K562 (cell line): ENCODE data around the gene TP73. TPM values are rescaled to one million over a fixed set of nuclear protein-coding genes. Genes with fewer than 3 reads are reported as not detected.
A peak's percentile ranks its signal among the peaks of the same experiment; 100 is the strongest.

Experiments
- ATAC-seq: fragments of 200-7000 bp; cut with Tn5 transposase; 3 replicates; pipeline ENCODE4 v1.9.1; 2020; ENCODE audit warnings: moderate library complexity
- BruUV-seq: library from RNA; stranded (reverse); fragments of 400-500 nt; replicated peaks from 2 replicates; lab custom pipeline; 2021; lab: Mats Ljungman, UMichigan
- CTCF ChIA-PET: fragments of 300-600 bp; formaldehyde crosslinking; extraction: SDS; loops from one replicate; lab custom pipeline; 2021; ENCODE audit warnings: low intra/inter-chr PET ratio; lab: Yijun Ruan, JAX
- POLR2A ChIA-PET: fragments of 300-600, 350-650 bp; sonication (Branson Sonifier 250); formaldehyde crosslinking; extraction: SDS; loops from one replicate; lab custom pipeline; 2021; ENCODE audit warnings: antibody characterized with exemption, inconsistent platforms; lab: Yijun Ruan, JAX
- DNase-seq, 4 experiments: peaks; one replicate each; pipeline versions ENCODE4 v3.0.0 to v3.0.0-alpha.2; 2011 to 2018; ENCODE audit warnings: low spot score in 3 of 4, mixed read lengths in 3 of 4; ENCODE audit errors: extremely low read depth in 1 of 4
- FAIRE-seq: peaks from 2 replicates; lab custom pipeline; 2011; peaks lifted over from hg19 to GRCh38; lab: Jason Lieb, UNC
- H2AFZ ChIP-seq: 2 replicates; pipeline ENCODE4 v1.6.0; 2011; ENCODE audit warnings: low read depth, low read length, control low read depth, inconsistent platforms
- H3K27ac ChIP-seq: fragments of 200-600 bp; 3 replicates; pipeline ENCODE4 v1.8.0; 2011; ENCODE audit warnings: low read depth, mild to moderate bottlenecking, control low read depth, inconsistent platforms, low read length, moderate library complexity, mixed read lengths; ENCODE audit errors: extremely low read depth
- H3K27me3 ChIP-seq, 2 experiments: fragments of 300-600 bp in 1 of 2; 2 replicates in 1 of 2; 3 replicates in 1 of 2; pipeline versions ENCODE4 v1.6.0 to v1.8.0; 2011; ENCODE audit warnings: inconsistent platforms in 2 of 2, low read length in 2 of 2, mild to moderate bottlenecking in 1 of 2, mixed read lengths in 1 of 2, moderate library complexity in 1 of 2; ENCODE audit not compliant: control insufficient read depth in 2 of 2, insufficient read depth in 2 of 2
- H3K36me3 ChIP-seq: fragments of 300-600 bp; 3 replicates; pipeline ENCODE4 v1.8.0; 2011; ENCODE audit warnings: mild to moderate bottlenecking, low read length, inconsistent platforms; ENCODE audit not compliant: control insufficient read depth, insufficient read depth
- H3K4me1 ChIP-seq, 2 experiments: fragments of 200-600 bp in 1 of 2; replicated peaks in 1 of 2; 2 replicates in 1 of 2; 3 replicates in 1 of 2; pipeline versions ENCODE4 v1.5.1 to v1.8.0; 2011; ENCODE audit warnings: inconsistent platforms in 2 of 2, low read length in 2 of 2, mild to moderate bottlenecking in 1 of 2, mixed read lengths in 1 of 2, moderate library complexity in 1 of 2; ENCODE audit not compliant: control insufficient read depth in 2 of 2, insufficient read depth in 2 of 2
- H3K4me2 ChIP-seq: 2 replicates; pipeline ENCODE4 v1.6.1; 2011; ENCODE audit warnings: low read length, control low read depth, inconsistent platforms, mixed read lengths; ENCODE audit not compliant: insufficient read depth
- H3K4me3 ChIP-seq: fragments of 200-600 bp; sonication (generic), shearing (Covaris generic); 2 replicates; pipeline ENCODE4 v1.5.1; 2016; ENCODE audit warnings: control low read depth, inconsistent platforms
- H3K79me2 ChIP-seq: fragments of 200-600 bp; 3 replicates; pipeline ENCODE4 v1.8.0; 2011; ENCODE audit warnings: low read length, inconsistent platforms; ENCODE audit not compliant: control insufficient read depth, insufficient read depth
- H3K9ac ChIP-seq, 2 experiments: 2 replicates each; pipeline versions ENCODE4 v1.6.0 to v1.6.1; 2011; ENCODE audit warnings: low read depth in 2 of 2, low read length in 2 of 2, control low read depth in 1 of 2, inconsistent platforms in 1 of 2, mild to moderate bottlenecking in 1 of 2, mixed read lengths in 1 of 2; ENCODE audit not compliant: insufficient read depth in 1 of 2
- H3K9me1 ChIP-seq: one replicate; pipeline ENCODE4 v1.6.0; 2011; ENCODE audit warnings: inconsistent platforms, mild to moderate bottlenecking, low read length, moderate library complexity; ENCODE audit not compliant: control insufficient read depth, insufficient read depth
- H3K9me3 ChIP-seq: replicated peaks from 2 replicates; pipeline ENCODE4 v1.5.1; 2011; ENCODE audit warnings: low read depth, low read length, inconsistent platforms; ENCODE audit not compliant: control insufficient read depth, insufficient read depth
- H4K20me1 ChIP-seq: replicated peaks from 2 replicates; pipeline ENCODE4 v1.6.1; 2011; ENCODE audit warnings: low read length, inconsistent platforms, mixed read lengths; ENCODE audit not compliant: control insufficient read depth, insufficient read depth
- ARID3B ChIP-seq: fragments of 250-450 bp; sonication (Bioruptor Pico); IDR thresholded peaks from 2 replicates; pipeline ENCODE4 v1.4.0; 2020; ENCODE audit warnings: borderline replicate concordance
- NFIX ChIP-seq: fragments of 250-450 bp; sonication (Bioruptor Pico); IDR thresholded peaks from 2 replicates; pipeline ENCODE4 v1.4.0; 2020; ENCODE audit warnings: low read depth, mild to moderate bottlenecking, moderate library complexity
- NR2C2 ChIP-seq, 2 experiments: fragments of 200-800 bp in 1 of 2; sonication (Bioruptor generic) in 1 of 2; sonication (generic) in 1 of 2; formaldehyde crosslinking in 1 of 2; IDR thresholded peaks; 2 replicates each; pipeline versions ENCODE4 v1.6.1 to v1.8.0; 2016 to 2022; ENCODE audit warnings: mild to moderate bottlenecking in 1 of 2, missing compliant biosample characterization in 1 of 2, missing genetic modification characterization in 1 of 2, missing genetic modification reagents in 1 of 2
- ZNF644 ChIP-seq: fragments of 200-800 bp; sonication (Bioruptor generic); IDR thresholded peaks from 2 replicates; pipeline ENCODE4 v1.6.1; 2016; ENCODE audit warnings: low read depth, missing genetic modification characterization, missing compliant biosample characterization
- WGBS: fragments of 100-300 bp; shearing (Covaris generic); methylation state at CpG from one replicate; pipeline ENCODE4 v1.1.6; 2016; ENCODE audit warnings: low coverage, mixed read lengths; ENCODE audit not compliant: insufficient coverage; ENCODE audit errors: missing lambda C conversion rate; 5-methylcytosine and 5-hydroxymethylcytosine counted together
- in situ Hi-C: fragments of 300-500 bp; cut with MboI; formaldehyde crosslinking; loops from 4 replicates; pipeline ENCODE4 v1.15.0; 2018; ENCODE audit warnings: inconsistent platforms, mixed read lengths
- intact Hi-C: fragments of 100-400 bp; cut with micrococcal nuclease; formaldehyde crosslinking; loops from 2 replicates; pipeline ENCODE4 v1.14.2; 2022
- polyA plus RNA-seq, 8 experiments: library from polyadenylated mRNA; depleted of rRNA in 4 of 8; stranded (reverse) in 5 of 8; unstranded in 3 of 8; fragments of >200 nt; fragmentation: Nextera tagmentation in 2 of 8; fragmentation: Illumina TruSeq in 1 of 8; extraction: Ambion mirVana in 2 of 8; extraction: Trizol in 1 of 8; gene quantifications; 2 replicates each; pipeline versions ENCODE4 v1.2.1 to v1.2.3, GENCODE V29; 2011 to 2014; ENCODE audit warnings: inconsistent platforms in 1 of 8, missing spikeins in 1 of 8
- total RNA-seq, 7 experiments: library from RNA; depleted of rRNA in 6 of 7; stranded (reverse); fragments of >200 nt in 6 of 7; fragmentation: Illumina TruSeq in 2 of 7; extraction: Trizol in 2 of 7; gene quantifications; 2 replicates each; pipeline versions ENCODE4 v1.2.1 to v1.2.3, GENCODE V29; 2011 to 2021; ENCODE audit warnings: low replicate concordance in 1 of 7

Gene TP73
- total and polyA plus RNA-seq, 9 of the 15 experiments (the other 6 are each of a cell fraction or from before 2014, with no cell fraction given): 0.07 to 1.6 (median 0.40) TPM; not detected in 2

- TF ChIP-seq NR2C2 (CRISPR knock-in tag; IDR thresholded peaks at IDR 0.05): no peak
- TF ChIP-seq NR2C2 (tag; IDR thresholded peaks at IDR 0.05): no peak
Observed at GRCh38 chr1:3767328-3767925, 115.1 kb downstream of the TP73 start (continued).

- Histone ChIP-seq H3K27me3 (peaks cover 0 to under 1% of the 10 kb centered on the region in 2 experiments; a peak in 1 of 5 replicates), H2AFZ (no peak overlapping the region), H3K4me1 (peaks cover 19 to 59% of the 10 kb centered on the region in 2 experiments; a peak in 4 of 5 replicates), H3K79me2 (peaks cover 24% of the 10 kb centered on the region), H3K4me3 (no peak overlapping the region), H3K27ac (no peak overlapping the region), H3K9ac (0 out of 4 replicates have a peak overlapping the region, but pooled peaks of 1 of the 2 experiments have one; percentile 6), H3K36me3 (no peaks in the 10 kb centered on the region), H3K9me3 (no peaks in the 10 kb centered on the region), H3K4me2 (no peak overlapping the region), H3K9me1 (no peaks in the 10 kb centered on the region), H4K20me1 (no peaks in the 10 kb centered on the region)
- in situ Hi-C loops: no loop called here
- FAIRE-seq: no peak
- CTCF ChIA-PET: no interaction called here
- POLR2A ChIA-PET: interaction anchor here (0.7 to 2.7 kb wide), 3 partner anchors 9 to 64 kb away, joined by 3 to 14 read pairs (median 9); no protein-coding TSS in a partner anchor
- WGBS: 90% methylated on average over 18 of the region's 22 CpGs
- no peak for TF ChIP-seq ARID3B (CRISPR knock-in tag)
- TF ChIP-seq NFIX (CRISPR knock-in tag): no peak
- no peak for TF ChIP-seq ZNF644 (tag)
- no peak for DNase-seq
- intact Hi-C loops: no loop called here
- ATAC-seq: no peak
- BruUV-seq: no TSS peak
Observed at GRCh38 chr1:3768811-3769390, 116.6 kb downstream of the TP73 start.
